ENCODE data around the gene TEX22. TPM values are rescaled to one million over a fixed set of nuclear protein-coding genes. Genes with fewer than 3 reads are reported as not detected.

Gene TEX22
- total RNA-seq, 1 experiment from 2014 or later: 2.6 TPM

- TF ChIP-seq CTCF (conservative IDR thresholded peaks at IDR 0.05) (no peak), EZH2 (IDR thresholded peaks at IDR 0.05; ENCODE audit: low read depth) (no peak)
- H3K4me3 ChIP-seq: no peak overlapping the region
- DNase-seq: no peak
- no peaks in the 10 kb centered on the region for H3K36me3 ChIP-seq (ENCODE audit: low read depth)
- ChIA-PET POLR2A (ENCODE audit: unreplicated experiment) (no interaction called here), CTCF (no interaction called here)
- no peaks in the 10 kb centered on the region for H3F3A ChIP-seq (ENCODE audit: insufficient read depth, low read depth)
- no peaks in the 10 kb centered on the region for H3K9me3 ChIP-seq (ENCODE audit: insufficient read depth, low read depth)
- H2AFZ ChIP-seq: no peak overlapping the region
- no TSS peak for BruUV-seq (replicated peaks)
- H3K79me2 ChIP-seq (ENCODE audit: low read depth): no peaks in the 10 kb centered on the region
- no peak overlapping the region for H3K4me2 ChIP-seq
- no peaks in the 10 kb centered on the region for H4K20me1 ChIP-seq (ENCODE audit: insufficient read depth)
- H3K4me1 ChIP-seq (replicated peaks; ENCODE audit: insufficient read depth): no peaks in the 10 kb centered on the region
- intact Hi-C loops (cut with micrococcal nuclease; ENCODE audit: unreplicated experiment): no loop called here
- no peaks in the 10 kb centered on the region for H3K9me2 ChIP-seq (ENCODE audit: insufficient read depth)
- H3K27me3 ChIP-seq (ENCODE audit: insufficient read depth, low read depth): no peaks in the 10 kb centered on the region
- H3K27ac ChIP-seq: no peak overlapping the region
Observed at GRCh38 chr14:105390849-105391500, 7.4 kb upstream of the TEX22 start.

GRCh38 chr14:105391541-105391940 is 6.8 kb upstream of the TEX22 start:
- no peak overlapping the region for H3K4me3 ChIP-seq
- ChIA-PET POLR2A (ENCODE audit: unreplicated experiment) (no interaction called here), CTCF (no interaction called here)
- no peak for DNase-seq
- H3K27ac ChIP-seq: no peak overlapping the region
- H3K4me1 ChIP-seq (replicated peaks; ENCODE audit: insufficient read depth): no peaks in the 10 kb centered on the region
- no peaks in the 10 kb centered on the region for H3K79me2 ChIP-seq (ENCODE audit: low read depth)
- intact Hi-C loops (cut with micrococcal nuclease; ENCODE audit: unreplicated experiment): no loop called here
- H3K4me2 ChIP-seq: no peak overlapping the region
- H3F3A ChIP-seq (ENCODE audit: insufficient read depth, low read depth): no peaks in the 10 kb centered on the region
- no peaks in the 10 kb centered on the region for H4K20me1 ChIP-seq (ENCODE audit: insufficient read depth)
- no peaks in the 10 kb centered on the region for H3K36me3 ChIP-seq (ENCODE audit: low read depth)
- no peak overlapping the region for H2AFZ ChIP-seq
- H3K27me3 ChIP-seq (ENCODE audit: insufficient read depth, low read depth): no peaks in the 10 kb centered on the region
- no peaks in the 10 kb centered on the region for H3K9me3 ChIP-seq (ENCODE audit: insufficient read depth, low read depth)
- TF ChIP-seq EZH2 (IDR thresholded peaks at IDR 0.05; ENCODE audit: low read depth) (no peak), CTCF (conservative IDR thresholded peaks at IDR 0.05) (no peak)
- BruUV-seq (replicated peaks): no TSS peak
- no peaks in the 10 kb centered on the region for H3K9me2 ChIP-seq (ENCODE audit: insufficient read depth)

- BruUV-seq (replicated peaks): no TSS peak
- H3K9me3 ChIP-seq (ENCODE audit: insufficient read depth, low read depth): no peaks in the 10 kb centered on the region
- no peaks in the 10 kb centered on the region for H3K79me2 ChIP-seq (ENCODE audit: low read depth)
- CTCF ChIA-PET: interaction anchor here (0.6 kb wide), 1 partner anchor 132 kb away, joined by 3 read pairs; no protein-coding TSS in a partner anchor
- H3K9me2 ChIP-seq (ENCODE audit: insufficient read depth): no peaks in the 10 kb centered on the region
- no peak overlapping the region for H2AFZ ChIP-seq
- H3K4me3 ChIP-seq: no peak overlapping the region
- intact Hi-C loops (cut with micrococcal nuclease; ENCODE audit: unreplicated experiment): no loop called here
- no peaks in the 10 kb centered on the region for H3K36me3 ChIP-seq (ENCODE audit: low read depth)
- H3K4me1 ChIP-seq (replicated peaks; ENCODE audit: insufficient read depth): no peaks in the 10 kb centered on the region
- H3K27me3 ChIP-seq (ENCODE audit: insufficient read depth, low read depth): no peaks in the 10 kb centered on the region
- no peaks in the 10 kb centered on the region for H4K20me1 ChIP-seq (ENCODE audit: insufficient read depth)
- no peak for DNase-seq
- POLR2A ChIA-PET (ENCODE audit: unreplicated experiment): no interaction called here
- no peaks in the 10 kb centered on the region for H3F3A ChIP-seq (ENCODE audit: insufficient read depth, low read depth)
- no peak overlapping the region for H3K4me2 ChIP-seq
- TF ChIP-seq EZH2 (IDR thresholded peaks at IDR 0.05; ENCODE audit: low read depth) (no peak), CTCF (conservative IDR thresholded peaks at IDR 0.05) (no peak)
- no peak overlapping the region for H3K27ac ChIP-seq
Observed at GRCh38 chr14:105392131-105393090, 5.9 kb upstream of the TEX22 start.

All from PC-9 (cell line).